HEK293 (cell line): ENCODE measurements around the gene KCNK3.

Source experiments
- MZF1 ChIP-seq: fragments of 450-650 bp; formaldehyde crosslinking; IDR thresholded peaks from 2 replicates; pipeline ENCODE4 v1.5.1; 2017; ENCODE audit warnings: missing biosample characterization, missing genetic modification characterization, borderline replicate concordance
- PBX3 ChIP-seq: sonication (generic); formaldehyde crosslinking; IDR thresholded peaks from 2 replicates; pipeline ENCODE4 v1.8.1; 2022; ENCODE audit warnings: mild to moderate bottlenecking, moderate library complexity, missing genetic modification reagents
- PRDM2 ChIP-seq: fragments of 450-650 bp; formaldehyde crosslinking; IDR thresholded peaks from 2 replicates; pipeline ENCODE4 v1.5.1; 2016; ENCODE audit warnings: missing biosample characterization, missing genetic modification characterization, borderline replicate concordance
- RBAK ChIP-seq: fragments of 450-650 bp; formaldehyde crosslinking; IDR thresholded peaks from 2 replicates; pipeline ENCODE4 v1.5.1; 2016; ENCODE audit warnings: missing biosample characterization, missing genetic modification characterization
- SP3 ChIP-seq: fragments of 450-650 bp; formaldehyde crosslinking; IDR thresholded peaks from 2 replicates; pipeline ENCODE4 v1.5.1; 2016; ENCODE audit warnings: missing biosample characterization, missing genetic modification characterization
- SP7 ChIP-seq: fragments of 450-650 bp; formaldehyde crosslinking; IDR thresholded peaks from 2 replicates; pipeline ENCODE4 v1.5.1; 2016; ENCODE audit warnings: missing biosample characterization, missing genetic modification characterization
- ZBTB49 ChIP-seq: fragments of 450-650 bp; formaldehyde crosslinking; IDR thresholded peaks from 2 replicates; pipeline ENCODE4 v1.5.1; 2016; ENCODE audit warnings: missing biosample characterization, missing genetic modification characterization, low read depth
- ZBTB6 ChIP-seq: fragments of 450-650 bp; formaldehyde crosslinking; IDR thresholded peaks from 2 replicates; pipeline ENCODE4 v1.5.1; 2017; ENCODE audit warnings: missing biosample characterization, missing genetic modification characterization
- ZEB2 ChIP-seq: fragments of 450-650 bp; formaldehyde crosslinking; IDR thresholded peaks from 2 replicates; pipeline ENCODE4 v1.5.1; 2016; ENCODE audit warnings: missing biosample characterization, missing genetic modification characterization
- ZFP3 ChIP-seq: fragments of 450-650 bp; formaldehyde crosslinking; IDR thresholded peaks from 2 replicates; pipeline ENCODE4 v1.5.1; 2016; ENCODE audit warnings: low read depth, missing biosample characterization, missing genetic modification characterization
- ZFP69B ChIP-seq: fragments of 450-650 bp; formaldehyde crosslinking; IDR thresholded peaks from 2 replicates; pipeline ENCODE4 v1.5.1; 2016; ENCODE audit warnings: missing biosample characterization, missing genetic modification characterization
- ZNF140 ChIP-seq: fragments of 450-650 bp; formaldehyde crosslinking; IDR thresholded peaks from 2 replicates; pipeline ENCODE4 v1.5.1; 2016; ENCODE audit warnings: missing biosample characterization, missing genetic modification characterization
- ZNF16 ChIP-seq: fragments of 450-650 bp; formaldehyde crosslinking; IDR thresholded peaks from 2 replicates; pipeline ENCODE4 v1.5.1; 2016; ENCODE audit warnings: low read depth, missing biosample characterization, missing genetic modification characterization
- ZNF184 ChIP-seq: fragments of 450-650 bp; IDR thresholded peaks from 2 replicates; pipeline ENCODE4 v1.5.1; 2018; ENCODE audit warnings: missing biosample characterization, mild to moderate bottlenecking, missing genetic modification characterization
- ZNF2 ChIP-seq: fragments of 450-650 bp; formaldehyde crosslinking; IDR thresholded peaks from 2 replicates; pipeline ENCODE4 v1.5.1; 2016; ENCODE audit warnings: missing biosample characterization, missing genetic modification characterization
- ZNF248 ChIP-seq: fragments of 450-650 bp; formaldehyde crosslinking; IDR thresholded peaks from 2 replicates; pipeline ENCODE4 v1.5.1; 2017; ENCODE audit warnings: missing biosample characterization, missing genetic modification characterization
- ZNF266 ChIP-seq: fragments of 450-650 bp; formaldehyde crosslinking; IDR thresholded peaks from 2 replicates; pipeline ENCODE4 v1.5.1; 2016; ENCODE audit warnings: missing biosample characterization, missing genetic modification characterization, low read depth
- ZNF37A ChIP-seq: fragments of 450-650 bp; IDR thresholded peaks from 2 replicates; pipeline ENCODE4 v1.5.1; 2018; ENCODE audit warnings: missing biosample characterization, missing genetic modification characterization
- ZNF416 ChIP-seq: fragments of 450-650 bp; formaldehyde crosslinking; IDR thresholded peaks from 2 replicates; pipeline ENCODE4 v1.5.1; 2016; ENCODE audit warnings: missing biosample characterization, missing genetic modification characterization
- ZNF518A ChIP-seq: fragments of 450-650 bp; formaldehyde crosslinking; conservative IDR thresholded peaks from 2 replicates; pipeline ENCODE4 v1.5.1; 2016; ENCODE audit warnings: low read depth, missing biosample characterization, missing genetic modification characterization
- ZNF600 ChIP-seq: fragments of 450-650 bp; formaldehyde crosslinking; IDR thresholded peaks from 2 replicates; pipeline ENCODE4 v1.5.1; 2016; ENCODE audit warnings: missing biosample characterization, missing genetic modification characterization
- ZNF621 ChIP-seq: fragments of 450-650 bp; formaldehyde crosslinking; IDR thresholded peaks from 2 replicates; pipeline ENCODE4 v1.5.1; 2017; ENCODE audit warnings: missing biosample characterization, missing genetic modification characterization
- ZNF624 ChIP-seq: fragments of 450-650 bp; formaldehyde crosslinking; IDR thresholded peaks from 2 replicates; pipeline ENCODE4 v1.5.1; 2017; ENCODE audit warnings: missing biosample characterization, missing genetic modification characterization
- ZNF837 ChIP-seq: fragments of 450-650 bp; formaldehyde crosslinking; IDR thresholded peaks from 2 replicates; pipeline ENCODE4 v1.5.1; 2016; ENCODE audit warnings: missing biosample characterization, missing genetic modification characterization

Gene KCNK3

GRCh38 chr2:26757873-26758789 is 65.6 kb downstream of the KCNK3 start (continued):
- TF ChIP-seq PRDM2 (no peak), ZNF266 (tag by site-specific recombination) (no peak), PBX3 (no peak), ZNF837 (tag by site-specific recombination) (no peak), ZNF37A (tag by site-specific recombination) (no peak), ZNF518A (0 out of 2 replicates have a peak, but pooled peaks have one; percentile 38), ZFP3 (tag by site-specific recombination) (no peak), ZNF184 (no peak), ZNF624 (tag by site-specific recombination) (no peak), ZNF2 (no peak), ZNF621 (tag by site-specific recombination) (no peak), ZNF16 (no peak), ZEB2 (tag by site-specific recombination) (0 out of 2 replicates have a peak, but pooled peaks have one; percentile 21), ZBTB49 (no peak), ZNF416 (no peak), ZNF140 (no peak), SP3 (tag by site-specific recombination) (peak; percentile 64), ZNF600 (no peak), SP7 (0 out of 2 replicates have a peak, but pooled peaks have one; percentile 39), ZNF248 (no peak), ZBTB6 (tag by site-specific recombination) (no peak), MZF1 (tag by site-specific recombination) (no peak), RBAK (tag by site-specific recombination) (no peak), ZFP69B (no peak)
